Stomach (tissue), 9 donors: ENCODE results near the gene CALN1. TPM values are rescaled to one million over a fixed set of nuclear protein-coding genes. Genes with fewer than 3 reads are reported as not detected.

Experiments used
- DNase-seq, 2 donors: peaks; one replicate each; pipeline versions ENCODE4 v3.0.0 to v3.0.0-alpha.2; 2013 to 2019
- H3K27ac ChIP-seq, 5 donors: fragments of 200-600 bp in 4 of 5; sonication (generic) in 4 of 5; one replicate each; pipeline ENCODE4 v1.5.1; 2013 to 2019; ENCODE audit warnings: mild to moderate bottlenecking in 1 of 5, moderate library complexity in 1 of 5
- H3K27me3 ChIP-seq, 3 donors: fragments of 200-600 bp; sonication (generic); one replicate each; pipeline ENCODE4 v1.5.1; 2017 to 2019; ENCODE audit warnings: mixed run types in 1 of 3
- H3K36me3 ChIP-seq, 4 donors: fragments of 200-600 bp; sonication (generic); 1 replicate in 3 of 4; 2 replicates in 1 of 4; pipeline ENCODE4 v1.5.1; 2016 to 2019
- H3K4me1 ChIP-seq, 4 donors: fragments of 200-600 bp; sonication (generic); one replicate each; pipeline ENCODE4 v1.5.1; 2016 to 2019
- H3K4me3 ChIP-seq, 4 donors: fragments of 200-600 bp; sonication (generic) in 3 of 4; one replicate each; pipeline ENCODE4 v1.5.1; 2016 to 2019; ENCODE audit warnings: mild to moderate bottlenecking in 1 of 4
- H3K9me3 ChIP-seq, 4 donors: fragments of 200-600 bp; sonication (generic); one replicate each; pipeline ENCODE4 v1.5.1; 2016 to 2019
- CTCF ChIP-seq, 7 experiments: fragments of 450-650 bp in 4 of 7; fragments of 200-600 bp in 3 of 7; sonication (generic) in 3 of 7; IDR thresholded peaks; one replicate each; pipeline ENCODE4 v1.5.1; 2016 to 2019; ENCODE audit warnings: antibody characterized with exemption in 7 of 7, control low read depth in 2 of 7, mild to moderate bottlenecking in 1 of 7
- EP300 ChIP-seq: sonication (generic); formaldehyde crosslinking; IDR thresholded peaks from one replicate; pipeline ENCODE4 v1.6.1; 2017; ENCODE audit warnings: antibody characterized with exemption
- POLR2A ChIP-seq, 4 donors: fragments of 450-650 bp; IDR thresholded peaks; one replicate each; pipeline ENCODE4 v1.6.1; 2016; ENCODE audit warnings: antibody characterized with exemption in 4 of 4, control low read depth in 2 of 4, mild to moderate bottlenecking in 1 of 4, moderate library complexity in 1 of 4
- POLR2AphosphoS5 ChIP-seq, 3 donors: sonication (generic); formaldehyde crosslinking; IDR thresholded peaks; one replicate each; pipeline ENCODE4 v1.6.1; 2016; ENCODE audit warnings: antibody characterized with exemption in 3 of 3
- WGBS, 5 donors: extraction: QIAGEN DNeasy Blood & Tissue Kit in 3 of 5; methylation state at CpG; one replicate each; pipeline versions ENCODE4 v1.1.5 to v1.1.7; 2013 to 2018; 5-methylcytosine and 5-hydroxymethylcytosine counted together
- intact Hi-C: fragments of 100-400 bp; cut with DNase I; formaldehyde crosslinking; loops from one replicate; pipeline ENCODE4 v1.15.1; 2023; ENCODE audit warnings: low total_unique reads
- polyA plus RNA-seq, 3 donors: library from polyadenylated mRNA; stranded (reverse); fragments of 200-250 nt; gene quantifications; one replicate each; pipeline ENCODE4 v1.2.3, GENCODE V29; 2013
- total RNA-seq, 5 donors: library from RNA; depleted of rRNA; stranded (reverse); fragments of >200 nt; gene quantifications; one replicate each; pipeline versions ENCODE4 v1.1.0 to v1.2.3, GENCODE V29; 2014 to 2016
- donor health status: healthy with polysubstance abuse.
- donor health status: Bipolar disorder and iron deficiency.
- donor health status: healthy.

Gene CALN1
- total and polyA plus RNA-seq, 8 donors = under 0.01 to 51.9 (median 0.37) TPM; not detected in 5

GRCh38 chr7:72268090-72268489 lies 144.0 kb downstream of the CALN1 start:
- Histone ChIP-seq H3K36me3 (no peaks in the 10 kb centered on the region), H3K27me3 (no peaks in the 10 kb centered on the region), H3K4me1 (no peaks in the 10 kb centered on the region), H3K4me3 (no peak overlapping the region), H3K9me3 (peaks cover 0 to 15% (median 4%) of the 10 kb centered on the region in 4 donors), H3K27ac (no peak overlapping the region)
- TF ChIP-seq POLR2AphosphoS5 (IDR thresholded peaks at IDR 0.05) = no peak
- no peak for TF ChIP-seq CTCF (IDR thresholded peaks at IDR 0.05)
- no peak for TF ChIP-seq EP300
- TF ChIP-seq POLR2A (IDR thresholded peaks at IDR 0.05) = no peak
- intact Hi-C loops = no loop called here
- no peak for DNase-seq
- 65 to 77% (median 68%) methylated on average over 2 of the region's 2 CpGs for WGBS, 5 donors

- WGBS, 5 donors = 68 to 73% (median 70%) methylated on average over 3 of the region's 3 CpGs
- DNase-seq = no peak
- Histone ChIP-seq H3K36me3 (no peaks in the 10 kb centered on the region), H3K9me3 (peaks cover 0 to 15% (median 4%) of the 10 kb centered on the region in 4 donors), H3K27me3 (no peaks in the 10 kb centered on the region), H3K4me3 (no peak overlapping the region), H3K27ac (no peak overlapping the region), H3K4me1 (no peaks in the 10 kb centered on the region)
- intact Hi-C loops = no loop called here
- TF ChIP-seq CTCF (IDR thresholded peaks at IDR 0.05) = no peak
- TF ChIP-seq EP300 = no peak
Measured at GRCh38 chr7:72267291-72267800, 144.8 kb downstream of the CALN1 start.

GRCh38 chr7:72266771-72267170 lies 145.4 kb downstream of the CALN1 start:
- DNase-seq = no peak
- Histone ChIP-seq H3K27me3 (no peaks in the 10 kb centered on the region), H3K9me3 (peaks cover 0 to 15% (median 4%) of the 10 kb centered on the region in 4 donors), H3K27ac (no peak overlapping the region), H3K36me3 (no peaks in the 10 kb centered on the region), H3K4me1 (no peaks in the 10 kb centered on the region), H3K4me3 (no peak overlapping the region)
- no peak for TF ChIP-seq CTCF (IDR thresholded peaks at IDR 0.05)
- no peak for TF ChIP-seq EP300
- no peak for TF ChIP-seq POLR2A (IDR thresholded peaks at IDR 0.05)
- TF ChIP-seq POLR2AphosphoS5 (IDR thresholded peaks at IDR 0.05) = no peak
- 49 to 58% (median 56%) methylated on average over 2 of the region's 2 CpGs for WGBS, 5 donors
- intact Hi-C loops = no loop called here

- Histone ChIP-seq H3K27me3 (no peaks in the 10 kb centered on the region), H3K4me3 (no peak overlapping the region), H3K36me3 (no peaks in the 10 kb centered on the region), H3K4me1 (no peaks in the 10 kb centered on the region), H3K9me3 (peaks cover 0 to 5% (median 2%) of the 10 kb centered on the region in 4 donors), H3K27ac (no peak overlapping the region)
- TF ChIP-seq EP300 = no peak
- TF ChIP-seq POLR2AphosphoS5 (IDR thresholded peaks at IDR 0.05) = no peak
- no peak for TF ChIP-seq POLR2A (IDR thresholded peaks at IDR 0.05)
- TF ChIP-seq CTCF (IDR thresholded peaks at IDR 0.05) = no peak
- DNase-seq = no peak
- intact Hi-C loops = no loop called here
- WGBS, 5 donors = 66 to 78% (median 75%) methylated on average over 7 of the region's 7 CpGs
Measured at GRCh38 chr7:72265071-72265904, 146.8 kb downstream of the CALN1 start.
